GM21717 (cell line): ENCODE results near the gene TBC1D8B.
"Not testable (repeated sequence)": the region's sequence is repeated elsewhere in the genome, so short reads cannot be mapped to it uniquely, and the experiment has no call there.

Source experiments
- ATAC-seq: cut with Tn5 transposase; IDR thresholded peaks from one replicate; pipeline ENCODE4 v1.9.1; 2021; ENCODE audit warnings: mild to moderate bottlenecking, moderate library complexity; ENCODE audit not compliant: unreplicated experiment

TBC1D8B gene

GRCh38 chrX:106802388-106803275 is at the start of gene TBC1D8B:
Gene TBC1D8B, plus strand, starts transcription at chrX:106802673. Its CDS starts 181 bp downstream, at chrX:106802854.
- ATAC-seq, result peak; percentile 90

- not testable (repeated sequence) for ATAC-seq
Observed at GRCh38 chrX:106769288-106769687, 33.2 kb upstream of the TBC1D8B start.

- ATAC-seq, result no peak
Observed at GRCh38 chrX:106774981-106775380, 27.5 kb upstream of the TBC1D8B start.

GRCh38 chrX:106780264-106780663 is 22.2 kb upstream of the TBC1D8B start:
- no peak for ATAC-seq

GRCh38 chrX:106780664-106781377 is 21.7 kb upstream of the TBC1D8B start:
- no peak for ATAC-seq

- ATAC-seq, result no peak
Observed at GRCh38 chrX:106783716-106784115, 18.8 kb upstream of the TBC1D8B start.

GRCh38 chrX:106791495-106791894 is 11.0 kb upstream of the TBC1D8B start:
- ATAC-seq, result no peak

- ATAC-seq, result no peak
Observed at GRCh38 chrX:106802063-106802387, 448 bp upstream of the TBC1D8B start.

GRCh38 chrX:106811131-106811910 is 8.8 kb downstream of the TBC1D8B start:
- no peak for ATAC-seq

GRCh38 chrX:106812930-106813329 is 10.5 kb downstream of the TBC1D8B start:
- ATAC-seq, result not testable (repeated sequence)

- not testable (repeated sequence) for ATAC-seq
Observed at GRCh38 chrX:106814093-106814492, 11.6 kb downstream of the TBC1D8B start.

- ATAC-seq, result peak; percentile 88
Observed at GRCh38 chrX:106862972-106863688, 60.7 kb downstream of the TBC1D8B start.

- ATAC-seq, result no peak
Observed at GRCh38 chrX:106863697-106864096, 61.2 kb downstream of the TBC1D8B start.

- not testable (repeated sequence) for ATAC-seq
Observed at GRCh38 chrX:106872796-106873195, 70.3 kb downstream of the TBC1D8B start.

GRCh38 chrX:106874075-106874474 is 71.6 kb downstream of the TBC1D8B start:
- ATAC-seq, result no peak

- no peak for ATAC-seq
Observed at GRCh38 chrX:106875151-106875550, 72.7 kb downstream of the TBC1D8B start.

- no peak for ATAC-seq
Observed at GRCh38 chrX:106889468-106889867, 87.0 kb downstream of the TBC1D8B start.

- ATAC-seq, result no peak
Observed at GRCh38 chrX:106891762-106892460, 89.4 kb downstream of the TBC1D8B start.

- ATAC-seq, result peak; percentile 86
Observed at GRCh38 chrX:106894392-106894909, 92.0 kb downstream of the TBC1D8B start.

- no peak for ATAC-seq
Observed at GRCh38 chrX:106894978-106895452, 92.5 kb downstream of the TBC1D8B start.
